ENCODE measurements around the gene COMMD6. TPM values are rescaled to one million over a fixed set of nuclear protein-coding genes. Genes with fewer than 3 reads are reported as not detected.

COMMD6 gene
- total and polyA plus RNA-seq, 2 of the 13 experiments (the other 11 are each of a cell fraction or from before 2014, with no cell fraction given): 97.0 to 164 TPM

DNA sequence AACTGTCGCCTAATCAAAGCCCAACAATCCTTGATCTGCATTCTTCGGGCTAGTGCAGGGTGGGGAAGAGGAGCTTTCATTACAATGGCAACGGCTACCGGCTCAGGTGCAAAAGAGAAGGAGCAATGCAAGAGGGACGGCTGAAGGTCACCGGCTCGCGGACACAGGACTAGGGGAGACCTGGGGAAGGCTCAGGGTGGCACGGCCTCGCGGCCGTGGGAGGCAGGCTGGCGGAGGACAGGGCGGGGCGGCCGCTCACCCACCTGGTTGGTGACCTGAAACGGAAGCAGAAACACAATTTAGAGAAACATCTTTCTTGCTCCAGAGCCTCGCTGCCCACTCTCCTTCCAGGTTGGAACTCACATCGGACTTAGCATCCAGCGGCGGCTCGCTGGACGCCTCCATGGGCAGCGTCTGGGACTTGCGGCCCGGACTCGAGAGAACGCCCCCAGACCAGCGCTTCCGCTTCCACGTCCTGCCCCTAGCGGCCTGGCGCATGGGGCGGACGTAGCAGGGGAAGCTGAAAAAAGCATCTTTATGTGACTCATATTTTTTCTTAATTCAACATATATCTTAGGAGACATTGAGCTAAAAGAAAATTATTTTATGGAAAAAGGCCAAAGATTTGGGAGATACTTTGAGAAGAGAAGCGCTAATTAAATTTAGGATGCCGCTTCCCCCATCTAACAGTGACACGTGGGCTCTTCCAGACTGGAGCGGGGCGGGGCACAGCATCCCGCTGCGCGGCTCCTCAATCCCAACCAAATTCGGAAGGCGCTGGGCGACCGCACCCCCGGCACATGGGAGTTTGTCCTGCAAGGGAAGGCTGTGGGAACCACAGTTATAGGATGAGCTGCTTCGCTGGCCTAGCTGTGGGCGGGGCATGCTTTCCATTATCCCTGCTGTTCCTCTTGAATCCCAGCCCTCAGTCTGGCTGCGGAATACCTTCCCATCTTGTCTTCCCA, at the start of gene COMMD6 (continued):
- no peak; the same call in 1 of the 2 replicates for TF ChIP-seq RAD21 (CRISPR knock-in tag; IDR thresholded peaks at IDR 0.05)
- TF ChIP-seq REPIN1 (CRISPR knock-in tag; IDR thresholded peaks at IDR 0.05; ENCODE audit: borderline replicate concordance, low read depth): no peak
- no peak for TF ChIP-seq ZNF816 (CRISPR knock-in tag; IDR thresholded peaks at IDR 0.05; ENCODE audit: borderline replicate concordance)
- no peak for TF ChIP-seq ZNF260 (CRISPR knock-in tag; IDR thresholded peaks at IDR 0.05; ENCODE audit: borderline replicate concordance, low read depth)
- TF ChIP-seq CHCHD3 (CRISPR knock-in tag; IDR thresholded peaks at IDR 0.05): no peak
- TF ChIP-seq, protein P1, sequence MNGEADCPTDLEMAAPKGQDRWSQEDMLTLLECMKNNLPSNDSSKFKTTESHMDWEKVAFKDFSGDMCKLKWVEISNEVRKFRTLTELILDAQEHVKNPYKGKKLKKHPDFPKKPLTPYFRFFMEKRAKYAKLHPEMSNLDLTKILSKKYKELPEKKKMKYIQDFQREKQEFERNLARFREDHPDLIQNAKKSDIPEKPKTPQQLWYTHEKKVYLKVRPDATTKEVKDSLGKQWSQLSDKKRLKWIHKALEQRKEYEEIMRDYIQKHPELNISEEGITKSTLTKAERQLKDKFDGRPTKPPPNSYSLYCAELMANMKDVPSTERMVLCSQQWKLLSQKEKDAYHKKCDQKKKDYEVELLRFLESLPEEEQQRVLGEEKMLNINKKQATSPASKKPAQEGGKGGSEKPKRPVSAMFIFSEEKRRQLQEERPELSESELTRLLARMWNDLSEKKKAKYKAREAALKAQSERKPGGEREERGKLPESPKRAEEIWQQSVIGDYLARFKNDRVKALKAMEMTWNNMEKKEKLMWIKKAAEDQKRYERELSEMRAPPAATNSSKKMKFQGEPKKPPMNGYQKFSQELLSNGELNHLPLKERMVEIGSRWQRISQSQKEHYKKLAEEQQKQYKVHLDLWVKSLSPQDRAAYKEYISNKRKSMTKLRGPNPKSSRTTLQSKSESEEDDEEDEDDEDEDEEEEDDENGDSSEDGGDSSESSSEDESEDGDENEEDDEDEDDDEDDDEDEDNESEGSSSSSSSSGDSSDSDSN (CRISPR knock-in tag; IDR thresholded peaks at IDR 0.05): peak; percentile 84
- TF ChIP-seq ZBTB3 (CRISPR knock-in tag; IDR thresholded peaks at IDR 0.05; ENCODE audit: borderline replicate concordance, low read depth): no peak
- TF ChIP-seq KLF6 (CRISPR knock-in tag; IDR thresholded peaks at IDR 0.05): peak; percentile 65; the same call in 1 of the 2 replicates
- TF ChIP-seq, protein P2, sequence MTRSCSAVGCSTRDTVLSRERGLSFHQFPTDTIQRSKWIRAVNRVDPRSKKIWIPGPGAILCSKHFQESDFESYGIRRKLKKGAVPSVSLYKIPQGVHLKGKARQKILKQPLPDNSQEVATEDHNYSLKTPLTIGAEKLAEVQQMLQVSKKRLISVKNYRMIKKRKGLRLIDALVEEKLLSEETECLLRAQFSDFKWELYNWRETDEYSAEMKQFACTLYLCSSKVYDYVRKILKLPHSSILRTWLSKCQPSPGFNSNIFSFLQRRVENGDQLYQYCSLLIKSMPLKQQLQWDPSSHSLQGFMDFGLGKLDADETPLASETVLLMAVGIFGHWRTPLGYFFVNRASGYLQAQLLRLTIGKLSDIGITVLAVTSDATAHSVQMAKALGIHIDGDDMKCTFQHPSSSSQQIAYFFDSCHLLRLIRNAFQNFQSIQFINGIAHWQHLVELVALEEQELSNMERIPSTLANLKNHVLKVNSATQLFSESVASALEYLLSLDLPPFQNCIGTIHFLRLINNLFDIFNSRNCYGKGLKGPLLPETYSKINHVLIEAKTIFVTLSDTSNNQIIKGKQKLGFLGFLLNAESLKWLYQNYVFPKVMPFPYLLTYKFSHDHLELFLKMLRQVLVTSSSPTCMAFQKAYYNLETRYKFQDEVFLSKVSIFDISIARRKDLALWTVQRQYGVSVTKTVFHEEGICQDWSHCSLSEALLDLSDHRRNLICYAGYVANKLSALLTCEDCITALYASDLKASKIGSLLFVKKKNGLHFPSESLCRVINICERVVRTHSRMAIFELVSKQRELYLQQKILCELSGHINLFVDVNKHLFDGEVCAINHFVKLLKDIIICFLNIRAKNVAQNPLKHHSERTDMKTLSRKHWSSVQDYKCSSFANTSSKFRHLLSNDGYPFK (CRISPR knock-in tag; IDR thresholded peaks at IDR 0.05; ENCODE audit: borderline replicate concordance): no peak
- TF ChIP-seq, protein P3, sequence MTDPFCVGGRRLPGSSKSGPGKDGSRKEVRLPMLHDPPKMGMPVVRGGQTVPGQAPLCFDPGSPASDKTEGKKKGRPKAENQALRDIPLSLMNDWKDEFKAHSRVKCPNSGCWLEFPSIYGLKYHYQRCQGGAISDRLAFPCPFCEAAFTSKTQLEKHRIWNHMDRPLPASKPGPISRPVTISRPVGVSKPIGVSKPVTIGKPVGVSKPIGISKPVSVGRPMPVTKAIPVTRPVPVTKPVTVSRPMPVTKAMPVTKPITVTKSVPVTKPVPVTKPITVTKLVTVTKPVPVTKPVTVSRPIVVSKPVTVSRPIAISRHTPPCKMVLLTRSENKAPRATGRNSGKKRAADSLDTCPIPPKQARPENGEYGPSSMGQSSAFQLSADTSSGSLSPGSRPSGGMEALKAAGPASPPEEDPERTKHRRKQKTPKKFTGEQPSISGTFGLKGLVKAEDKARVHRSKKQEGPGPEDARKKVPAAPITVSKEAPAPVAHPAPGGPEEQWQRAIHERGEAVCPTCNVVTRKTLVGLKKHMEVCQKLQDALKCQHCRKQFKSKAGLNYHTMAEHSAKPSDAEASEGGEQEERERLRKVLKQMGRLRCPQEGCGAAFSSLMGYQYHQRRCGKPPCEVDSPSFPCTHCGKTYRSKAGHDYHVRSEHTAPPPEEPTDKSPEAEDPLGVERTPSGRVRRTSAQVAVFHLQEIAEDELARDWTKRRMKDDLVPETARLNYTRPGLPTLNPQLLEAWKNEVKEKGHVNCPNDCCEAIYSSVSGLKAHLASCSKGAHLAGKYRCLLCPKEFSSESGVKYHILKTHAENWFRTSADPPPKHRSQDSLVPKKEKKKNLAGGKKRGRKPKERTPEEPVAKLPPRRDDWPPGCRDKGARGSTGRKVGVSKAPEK (CRISPR knock-in tag; IDR thresholded peaks at IDR 0.05; ENCODE audit: borderline replicate concordance): no peak
- TF ChIP-seq ZNF776 (CRISPR knock-in tag; IDR thresholded peaks at IDR 0.05): peak; percentile 19; the same call in 1 of the 2 replicates
- TF ChIP-seq PHF21A (CRISPR knock-in tag; IDR thresholded peaks at IDR 0.05): peak; percentile 52
- TF ChIP-seq, protein P4, sequence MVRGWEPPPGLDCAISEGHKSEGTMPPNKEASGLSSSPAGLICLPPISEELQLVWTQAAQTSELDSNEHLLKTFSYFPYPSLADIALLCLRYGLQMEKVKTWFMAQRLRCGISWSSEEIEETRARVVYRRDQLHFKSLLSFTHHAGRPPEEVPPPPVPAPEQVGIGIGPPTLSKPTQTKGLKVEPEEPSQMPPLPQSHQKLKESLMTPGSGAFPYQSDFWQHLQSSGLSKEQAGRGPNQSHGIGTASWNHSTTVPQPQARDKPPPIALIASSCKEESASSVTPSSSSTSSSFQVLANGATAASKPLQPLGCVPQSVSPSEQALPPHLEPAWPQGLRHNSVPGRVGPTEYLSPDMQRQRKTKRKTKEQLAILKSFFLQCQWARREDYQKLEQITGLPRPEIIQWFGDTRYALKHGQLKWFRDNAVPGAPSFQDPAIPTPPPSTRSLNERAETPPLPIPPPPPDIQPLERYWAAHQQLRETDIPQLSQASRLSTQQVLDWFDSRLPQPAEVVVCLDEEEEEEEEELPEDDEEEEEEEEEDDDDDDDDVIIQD (CRISPR knock-in tag; IDR thresholded peaks at IDR 0.05; ENCODE audit: low read depth): no peak; the same call in 1 of the 2 replicates
- TF ChIP-seq POLR2A (IDR thresholded peaks at IDR 0.05; ENCODE audit: insufficient read depth in 1 of 2, low read depth in 2 of 2, low read length in 2 of 2): peak; percentile 89 to 95
- peak; percentile 39; the same call in 1 of the 2 replicates for TF ChIP-seq SP2 (CRISPR knock-in tag; IDR thresholded peaks at IDR 0.05)
- TF ChIP-seq NPAS2 (CRISPR knock-in tag; IDR thresholded peaks at IDR 0.05; ENCODE audit: borderline replicate concordance): no peak
- no peak for TF ChIP-seq JUND (CRISPR knock-in tag; IDR thresholded peaks at IDR 0.05)

Measured in HepG2 (cell line).